ENCODE measurements around the gene ZNF423. TPM values are rescaled to one million over a fixed set of nuclear protein-coding genes. Genes with fewer than 3 reads are reported as not detected.

The ZNF423 gene
- total RNA-seq, 2 experiments from 2014 or later: not detected

DNA sequence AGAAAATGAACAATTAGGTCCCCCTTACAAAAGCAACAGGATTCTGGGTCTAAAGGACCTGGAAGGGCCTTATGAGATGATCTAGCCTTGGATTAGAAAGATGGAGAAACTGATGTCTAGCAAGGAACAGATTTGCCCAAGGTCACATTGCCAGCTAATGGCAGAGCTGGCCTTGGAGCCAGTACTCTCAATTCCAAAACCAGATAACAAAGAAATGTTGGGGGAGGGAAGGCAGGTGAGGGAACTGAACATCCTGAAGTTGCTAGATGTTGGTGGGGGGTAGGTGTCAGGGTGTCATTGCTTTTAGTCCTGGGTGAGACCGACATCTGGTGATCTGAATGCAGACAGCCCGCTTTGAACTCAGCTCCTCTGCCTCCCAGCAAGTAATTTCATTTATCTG, 11.3 kb upstream of the ZNF423 start:
- no peaks in the 10 kb centered on the region for H3K9me3 Mint-ChIP-seq
- ChIA-PET POLR2A (no interaction called here), CTCF (no interaction called here)
- H3K27me3 Mint-ChIP-seq: no peaks in the 10 kb centered on the region
- no peak overlapping the region for H3K4me3 Mint-ChIP-seq
- no peaks in the 10 kb centered on the region for H3K4me1 Mint-ChIP-seq (ENCODE audit: low read depth)
- H3K27ac Mint-ChIP-seq: no peak overlapping the region
- no peak for DNase-seq
- H3K36me3 Mint-ChIP-seq: no peaks in the 10 kb centered on the region
- intact Hi-C loops (cut with micrococcal nuclease): no loop called here

DNA sequence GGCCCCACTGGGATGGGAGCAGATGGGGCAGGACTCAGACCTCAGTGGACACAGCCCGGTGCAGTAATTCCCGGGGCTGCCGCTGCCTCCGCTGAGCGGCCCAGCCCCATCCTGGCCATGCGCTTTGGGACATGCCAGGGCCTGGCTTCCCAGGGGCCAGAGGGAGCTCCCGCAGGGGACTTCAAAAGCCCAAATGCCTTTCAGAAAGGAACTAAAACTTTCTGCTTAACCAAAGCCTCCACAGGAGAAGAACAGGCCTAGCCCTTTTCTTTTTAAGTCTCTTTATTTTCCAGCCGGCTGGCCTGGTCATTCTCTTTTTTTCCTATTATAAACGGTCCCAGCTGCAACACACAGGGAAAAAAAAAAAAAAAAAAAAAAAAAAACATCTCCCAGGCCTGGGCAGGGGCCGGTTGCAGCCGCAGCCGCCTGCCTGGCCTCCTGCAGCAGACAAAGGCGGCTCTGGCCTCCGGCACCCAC, 10.7 kb upstream of the ZNF423 start:
- intact Hi-C loops (cut with micrococcal nuclease): no loop called here
- Mint-ChIP-seq H3K27me3 (no peaks in the 10 kb centered on the region), H3K27ac (no peak overlapping the region), H3K36me3 (no peaks in the 10 kb centered on the region), H3K4me3 (no peak overlapping the region), H3K4me1 (ENCODE audit: low read depth) (no peaks in the 10 kb centered on the region), H3K9me3 (no peaks in the 10 kb centered on the region)
- POLR2A ChIA-PET: no interaction called here
- CTCF ChIA-PET: interaction anchor here (1.4 kb wide), 1 partner anchor 10 kb away, joined by 8 read pairs; no protein-coding TSS in a partner anchor
- no peak for DNase-seq

GRCh38 chr16:49862694-49863093, 6.8 kb upstream of the ZNF423 start:
- Mint-ChIP-seq H3K4me3 (no peak overlapping the region), H3K36me3 (no peaks in the 10 kb centered on the region), H3K27me3 (peaks cover 12% of the 10 kb centered on the region), H3K27ac (no peak overlapping the region), H3K9me3 (no peaks in the 10 kb centered on the region), H3K4me1 (ENCODE audit: low read depth) (peaks cover 9% of the 10 kb centered on the region)
- intact Hi-C loops (cut with micrococcal nuclease): no loop called here
- no peak for DNase-seq
- POLR2A ChIA-PET: no interaction called here
- CTCF ChIA-PET: no interaction called here

DNA sequence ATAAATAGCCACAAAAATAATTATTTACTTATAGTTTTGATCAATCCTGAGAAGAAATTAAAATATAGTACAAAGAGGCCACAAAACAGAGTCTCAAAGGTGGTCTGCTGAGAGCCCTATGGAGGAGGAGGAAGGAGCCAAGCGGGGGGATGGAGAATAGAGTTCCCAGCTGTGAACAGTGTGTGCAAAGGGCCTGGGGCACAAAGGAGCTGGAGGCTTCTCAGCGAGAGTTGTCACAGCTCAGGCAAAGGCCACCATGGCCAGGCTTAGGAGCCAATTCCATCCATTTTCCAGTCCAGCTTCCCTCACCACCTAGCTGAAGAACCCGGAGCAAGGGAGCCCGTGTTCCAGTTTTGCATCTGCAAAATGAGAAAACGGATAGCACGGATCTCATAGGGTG, 5.4 kb upstream of the ZNF423 start:
- intact Hi-C loops (cut with micrococcal nuclease): no loop called here
- no peak for DNase-seq
- no peak overlapping the region for H3K27ac Mint-ChIP-seq
- ChIA-PET POLR2A (no interaction called here), CTCF (interaction anchor here (1.1 to 1.3 kb wide), 2 partner anchors 15 to 163 kb away, joined by 4 to 6 read pairs; no protein-coding TSS in a partner anchor)
- no peak overlapping the region for H3K4me3 Mint-ChIP-seq
- peaks cover 15% of the 10 kb centered on the region for H3K4me1 Mint-ChIP-seq (ENCODE audit: low read depth)
- peaks cover 18% of the 10 kb centered on the region for H3K27me3 Mint-ChIP-seq
- no peaks in the 10 kb centered on the region for H3K36me3 Mint-ChIP-seq
- H3K9me3 Mint-ChIP-seq: no peaks in the 10 kb centered on the region

DNA sequence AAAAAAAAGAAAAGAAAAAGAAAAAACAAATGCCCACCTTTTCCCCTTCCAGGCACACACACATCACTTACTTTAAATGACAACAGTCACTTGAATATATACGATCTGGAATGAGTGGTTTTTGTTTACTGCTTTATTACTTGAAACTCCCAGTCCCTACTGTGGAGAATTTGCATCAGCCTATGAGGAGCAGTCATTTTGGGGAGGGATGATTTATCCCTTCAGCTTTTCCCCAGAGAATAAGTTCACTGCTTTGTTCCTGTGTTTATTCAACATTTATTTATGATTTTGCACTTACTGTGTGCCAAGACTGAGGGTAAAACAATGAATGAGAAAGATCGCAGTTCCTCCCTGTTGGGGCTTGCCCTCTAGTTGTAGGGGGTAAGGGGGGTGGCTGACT, 4.7 kb upstream of the ZNF423 start:
- H3K4me1 Mint-ChIP-seq (ENCODE audit: low read depth): peaks cover 15% of the 10 kb centered on the region
- H3K27ac Mint-ChIP-seq: no peak overlapping the region
- DNase-seq: no peak
- ChIA-PET POLR2A (no interaction called here), CTCF (interaction anchor here (0.7 kb wide), 1 partner anchor 16 kb away, joined by 3 read pairs; no protein-coding TSS in a partner anchor)
- no peaks in the 10 kb centered on the region for H3K9me3 Mint-ChIP-seq
- no peaks in the 10 kb centered on the region for H3K36me3 Mint-ChIP-seq
- intact Hi-C loops (cut with micrococcal nuclease): no loop called here
- peaks cover 18% of the 10 kb centered on the region for H3K27me3 Mint-ChIP-seq
- no peak overlapping the region for H3K4me3 Mint-ChIP-seq

DNA sequence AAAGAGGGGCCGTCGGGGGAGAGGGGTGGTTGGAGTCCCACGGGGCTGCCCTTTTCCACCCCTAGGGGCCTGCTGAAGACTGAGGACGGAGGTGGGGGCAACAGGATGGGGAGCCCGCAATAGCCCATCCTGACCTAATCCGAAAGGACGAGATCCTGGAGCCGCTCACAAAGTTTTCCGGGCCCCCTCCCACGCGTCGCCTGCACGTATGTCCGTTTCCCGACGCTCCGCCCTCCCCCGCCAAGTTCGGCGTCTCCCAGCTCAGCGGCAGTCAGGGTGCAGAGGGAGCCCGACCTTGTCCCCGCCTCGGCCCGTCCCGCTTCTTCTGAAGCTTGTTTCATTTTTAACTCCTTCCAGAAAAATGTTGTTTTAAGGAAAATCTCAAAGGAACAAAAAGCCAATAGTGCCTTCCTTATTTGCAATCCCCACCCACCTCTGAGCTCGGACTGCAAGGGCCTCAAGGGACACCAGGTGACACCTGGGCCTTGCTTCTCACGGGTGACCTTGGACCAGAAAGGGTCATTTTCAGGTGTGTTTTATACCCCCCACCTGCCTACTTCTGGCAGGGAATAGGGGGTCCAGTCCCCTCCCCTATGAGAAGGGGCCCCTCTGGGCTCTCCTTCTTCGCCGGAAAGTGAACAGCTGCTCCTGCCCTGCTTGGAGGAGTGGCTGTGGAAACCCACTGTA, 3.4 kb upstream of the ZNF423 start:
- H3K36me3 Mint-ChIP-seq: no peaks in the 10 kb centered on the region
- no peaks in the 10 kb centered on the region for H3K9me3 Mint-ChIP-seq
- H3K27ac Mint-ChIP-seq: no peak overlapping the region
- DNase-seq: peak; percentile 25
- peak overlapping the region; percentile 31 for H3K4me3 Mint-ChIP-seq
- intact Hi-C loops (cut with micrococcal nuclease): loop anchor here (10.0 kb wide), 1 partner anchor 166 kb away; the partner anchor contains the start of gene CNEP1R1
- H3K27me3 Mint-ChIP-seq: peaks cover 20% of the 10 kb centered on the region
- CTCF ChIA-PET: interaction anchor here (0.9 to 1.4 kb wide), 3 partner anchors 17 to 452 kb away, joined by 3 to 4 read pairs (median 3); no protein-coding TSS in a partner anchor
- POLR2A ChIA-PET: no interaction called here
- H3K4me1 Mint-ChIP-seq (ENCODE audit: low read depth): peaks cover 15% of the 10 kb centered on the region

DNA sequence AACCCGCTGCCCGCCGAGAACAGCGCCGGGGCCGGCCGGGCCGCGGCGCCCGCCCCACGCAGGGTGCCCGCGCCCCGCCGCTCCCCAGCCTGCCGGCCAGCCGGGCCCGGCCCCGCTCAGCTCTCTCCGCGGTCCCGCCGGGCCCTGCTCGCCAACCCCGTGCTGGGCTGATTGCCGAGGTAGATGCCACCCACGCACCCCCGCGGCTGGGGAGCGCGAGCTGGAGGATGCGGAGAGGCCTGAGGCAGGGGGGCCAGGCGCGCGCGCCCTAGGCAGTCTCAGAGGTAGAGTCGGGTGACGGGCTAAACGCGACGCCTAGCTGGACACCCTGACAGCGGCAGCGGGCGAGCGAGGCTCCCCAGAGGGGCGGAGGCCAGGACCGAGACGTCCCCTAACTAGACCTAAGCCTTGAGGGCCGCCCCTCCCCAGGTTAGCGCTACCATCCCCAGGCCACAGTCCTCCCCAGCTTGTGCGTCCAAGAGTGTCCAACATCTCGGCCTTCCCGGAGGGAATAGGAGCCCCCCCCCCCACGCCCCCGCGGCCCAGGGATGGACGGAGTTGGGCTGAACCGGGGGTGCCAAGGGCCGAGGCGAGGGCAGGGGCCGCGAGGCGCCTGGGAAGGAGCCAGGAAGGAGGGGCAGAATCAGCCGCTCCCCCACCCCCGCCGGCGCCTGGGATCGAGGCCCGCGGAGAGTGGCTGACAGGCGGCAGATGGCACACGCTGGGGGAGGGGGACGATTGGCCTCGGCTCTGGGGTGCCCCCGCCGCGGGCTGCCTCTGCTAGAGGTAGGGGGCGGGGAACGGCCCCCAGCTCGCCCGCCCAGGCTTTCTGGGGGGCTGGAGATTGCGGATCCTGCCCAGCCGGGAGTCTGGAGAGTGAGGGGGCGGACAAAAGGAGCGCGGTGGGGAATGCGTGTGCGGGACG, 2.5 kb upstream of the ZNF423 start:
- ChIA-PET POLR2A (no interaction called here), CTCF (interaction anchor here (0.6 to 3.0 kb wide), 16 partner anchors 11 to 451 kb away, joined by 3 to 15 read pairs (median 4); partner anchors contain the start of gene CNEP1R1)
- Mint-ChIP-seq H3K36me3 (no peaks in the 10 kb centered on the region), H3K27me3 (peaks cover 28% of the 10 kb centered on the region), H3K4me1 (ENCODE audit: low read depth) (peaks cover 15% of the 10 kb centered on the region), H3K4me3 (peak overlapping the region; percentile 12), H3K9me3 (no peaks in the 10 kb centered on the region), H3K27ac (no peak overlapping the region)
- peak; percentile 59 for DNase-seq
- intact Hi-C loops (cut with micrococcal nuclease): loop anchor here (10.0 kb wide), 1 partner anchor 166 kb away; the partner anchor contains the start of gene CNEP1R1

DNA sequence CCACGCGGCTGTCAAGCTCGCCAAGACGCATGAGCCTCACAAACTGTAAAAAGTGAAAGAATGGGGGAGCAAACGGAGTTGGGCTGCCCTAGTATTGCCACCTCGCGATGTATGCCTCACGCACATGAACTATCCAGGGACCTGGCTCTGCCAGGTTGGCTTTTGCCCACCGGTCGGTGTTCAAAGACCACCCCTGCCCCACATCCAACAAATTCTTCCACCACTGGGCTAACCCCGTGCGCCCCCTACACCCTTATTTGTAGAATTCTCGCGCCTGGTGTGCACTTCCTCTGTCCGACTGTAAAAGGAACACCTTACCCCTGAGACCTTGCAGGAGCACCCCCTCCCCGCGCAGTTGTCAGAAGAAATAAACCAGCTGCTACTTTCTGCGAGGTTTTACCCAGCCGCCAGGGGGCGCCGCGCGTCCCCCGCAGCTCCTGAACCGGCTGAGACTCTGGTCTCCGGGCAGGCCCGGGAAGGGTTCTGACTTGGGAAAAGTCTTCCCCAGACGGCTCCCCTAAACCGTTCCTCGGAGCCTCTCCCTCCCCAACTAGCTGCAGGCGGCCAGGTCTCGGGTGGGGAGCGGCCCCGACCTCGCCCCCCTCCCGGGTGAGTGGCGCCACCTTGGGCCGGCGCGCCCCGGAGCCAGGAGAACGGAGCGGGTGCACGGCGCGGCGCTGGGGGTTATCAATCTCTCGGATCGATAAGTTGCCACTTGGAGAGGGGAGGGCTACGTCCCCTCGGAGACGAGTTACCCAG, 1.7 kb upstream of the ZNF423 start:
- ChIA-PET CTCF (interaction anchor here (0.6 to 3.0 kb wide), 20 partner anchors 12 to 353 kb away, joined by 3 to 15 read pairs (median 4); partner anchors contain the start of gene CNEP1R1), POLR2A (no interaction called here)
- no peak overlapping the region for H3K27ac Mint-ChIP-seq
- H3K9me3 Mint-ChIP-seq: no peaks in the 10 kb centered on the region
- peak overlapping the region; percentile 66 for H3K4me3 Mint-ChIP-seq
- no peaks in the 10 kb centered on the region for H3K36me3 Mint-ChIP-seq
- DNase-seq: peak; percentile 62
- H3K4me1 Mint-ChIP-seq (ENCODE audit: low read depth): peaks cover 15% of the 10 kb centered on the region
- intact Hi-C loops (cut with micrococcal nuclease): loop anchor here (2.0 to 10.0 kb wide), 2 partner anchors 65 to 167 kb away; partner anchors contain the start of gene CNEP1R1
- H3K27me3 Mint-ChIP-seq: peaks cover 31% of the 10 kb centered on the region

GRCh38 chr16:49856672-49857330, 889 bp upstream of the ZNF423 start:
- H3K4me3 Mint-ChIP-seq: peak overlapping the region; percentile 61
- CTCF ChIA-PET: interaction anchor here (0.7 to 3.0 kb wide), 16 partner anchors 12 to 354 kb away, joined by 3 to 15 read pairs (median 4); partner anchors contain the start of gene CNEP1R1
- POLR2A ChIA-PET: no interaction called here
- DNase-seq: peak; percentile 41
- H3K4me1 Mint-ChIP-seq (ENCODE audit: low read depth): peaks cover 15% of the 10 kb centered on the region
- H3K27ac Mint-ChIP-seq: no peak overlapping the region
- peaks cover 36% of the 10 kb centered on the region for H3K27me3 Mint-ChIP-seq
- no peaks in the 10 kb centered on the region for H3K36me3 Mint-ChIP-seq
- no peaks in the 10 kb centered on the region for H3K9me3 Mint-ChIP-seq
- intact Hi-C loops (cut with micrococcal nuclease): loop anchor here (2.0 to 10.0 kb wide), 2 partner anchors 66 to 168 kb away; partner anchors contain the start of gene CNEP1R1

DNA sequence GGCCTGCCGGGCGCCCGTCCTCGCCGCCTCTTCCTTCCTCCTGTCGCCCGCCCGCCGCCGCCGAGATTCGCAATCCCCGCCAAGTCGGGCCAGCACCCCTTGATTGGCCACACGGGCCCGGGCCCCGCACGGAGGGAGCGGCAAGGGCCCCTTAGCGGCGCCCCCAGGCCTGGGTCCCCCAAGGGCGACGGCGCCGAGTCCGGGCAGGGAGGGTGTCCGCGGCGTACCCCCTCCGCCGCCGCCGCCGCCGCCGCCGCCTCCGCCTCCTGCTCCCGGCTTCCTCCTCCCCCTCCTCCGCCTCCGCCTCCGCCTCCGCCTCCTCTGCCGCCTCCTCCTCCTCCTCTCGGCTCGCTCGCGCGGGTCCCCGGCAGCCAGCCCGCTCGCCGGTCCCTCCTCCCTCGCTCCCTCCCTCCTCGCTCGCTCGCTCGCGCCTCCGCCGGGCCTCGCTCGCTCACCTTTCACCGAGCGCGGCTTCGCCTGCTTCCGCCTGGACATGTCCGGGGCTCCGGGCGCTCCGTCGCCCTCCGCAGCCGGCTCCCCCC, 561 bp downstream of the ZNF423 start:
- no peak overlapping the region for H3K27ac Mint-ChIP-seq
- intact Hi-C loops (cut with micrococcal nuclease): loop anchor here (10.0 kb wide), 1 partner anchor 169 kb away; the partner anchor contains the start of gene CNEP1R1
- H3K4me3 Mint-ChIP-seq: peak overlapping the region; percentile 35
- peak; percentile 55 for DNase-seq
- CTCF ChIA-PET: interaction anchor here (3.0 kb wide), 1 partner anchor 170 kb away, joined by 15 read pairs; the partner anchor contains the start of gene CNEP1R1
- H3K9me3 Mint-ChIP-seq: no peaks in the 10 kb centered on the region
- no peaks in the 10 kb centered on the region for H3K36me3 Mint-ChIP-seq
- H3K4me1 Mint-ChIP-seq (ENCODE audit: low read depth): peaks cover 15% of the 10 kb centered on the region
- H3K27me3 Mint-ChIP-seq: peaks cover 38% of the 10 kb centered on the region
- POLR2A ChIA-PET: no interaction called here

DNA sequence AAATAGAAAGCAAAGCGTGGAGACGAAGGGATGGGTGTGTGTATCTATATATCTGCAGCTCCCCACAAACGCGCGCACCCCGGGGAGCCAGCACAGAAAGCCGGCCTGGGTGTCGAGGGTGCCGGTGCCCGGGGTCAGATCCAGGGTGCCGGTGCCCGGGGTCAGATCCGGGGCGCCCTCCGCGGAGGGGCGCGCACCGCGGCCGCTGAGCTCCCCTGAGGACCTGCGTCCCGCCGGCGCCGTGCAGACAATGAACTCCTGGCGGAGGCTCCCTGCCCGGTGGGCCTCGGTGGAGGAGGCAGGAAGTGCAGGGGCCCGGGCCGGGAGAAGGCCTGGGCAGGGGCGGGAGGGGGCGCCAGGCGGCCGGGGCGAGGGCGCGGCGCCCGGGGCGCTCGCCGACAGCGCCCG, 1.1 kb downstream of the ZNF423 start:
- DNase-seq: peak; percentile 16
- Mint-ChIP-seq H3K27ac (no peak overlapping the region), H3K27me3 (peaks cover 40% of the 10 kb centered on the region), H3K4me1 (ENCODE audit: low read depth) (peaks cover 15% of the 10 kb centered on the region), H3K36me3 (no peaks in the 10 kb centered on the region), H3K9me3 (no peaks in the 10 kb centered on the region), H3K4me3 (peak overlapping the region; percentile 54)
- POLR2A ChIA-PET: no interaction called here
- intact Hi-C loops (cut with micrococcal nuclease): loop anchor here (10.0 kb wide), 1 partner anchor 170 kb away; the partner anchor contains the start of gene CNEP1R1
- CTCF ChIA-PET: no interaction called here

All from activated CD4-positive, alpha-beta memory T cell treated with anti-CD3 and anti-CD28 coated beads for 36 hours (primary cell).